ENCODE measurements around the gene NEUROG3. TPM values are rescaled to one million over a fixed set of nuclear protein-coding genes. Genes with fewer than 3 reads are reported as not detected.

Gene NEUROG3
- total RNA-seq, 1 experiment from 2014 or later = not detected

DNA sequence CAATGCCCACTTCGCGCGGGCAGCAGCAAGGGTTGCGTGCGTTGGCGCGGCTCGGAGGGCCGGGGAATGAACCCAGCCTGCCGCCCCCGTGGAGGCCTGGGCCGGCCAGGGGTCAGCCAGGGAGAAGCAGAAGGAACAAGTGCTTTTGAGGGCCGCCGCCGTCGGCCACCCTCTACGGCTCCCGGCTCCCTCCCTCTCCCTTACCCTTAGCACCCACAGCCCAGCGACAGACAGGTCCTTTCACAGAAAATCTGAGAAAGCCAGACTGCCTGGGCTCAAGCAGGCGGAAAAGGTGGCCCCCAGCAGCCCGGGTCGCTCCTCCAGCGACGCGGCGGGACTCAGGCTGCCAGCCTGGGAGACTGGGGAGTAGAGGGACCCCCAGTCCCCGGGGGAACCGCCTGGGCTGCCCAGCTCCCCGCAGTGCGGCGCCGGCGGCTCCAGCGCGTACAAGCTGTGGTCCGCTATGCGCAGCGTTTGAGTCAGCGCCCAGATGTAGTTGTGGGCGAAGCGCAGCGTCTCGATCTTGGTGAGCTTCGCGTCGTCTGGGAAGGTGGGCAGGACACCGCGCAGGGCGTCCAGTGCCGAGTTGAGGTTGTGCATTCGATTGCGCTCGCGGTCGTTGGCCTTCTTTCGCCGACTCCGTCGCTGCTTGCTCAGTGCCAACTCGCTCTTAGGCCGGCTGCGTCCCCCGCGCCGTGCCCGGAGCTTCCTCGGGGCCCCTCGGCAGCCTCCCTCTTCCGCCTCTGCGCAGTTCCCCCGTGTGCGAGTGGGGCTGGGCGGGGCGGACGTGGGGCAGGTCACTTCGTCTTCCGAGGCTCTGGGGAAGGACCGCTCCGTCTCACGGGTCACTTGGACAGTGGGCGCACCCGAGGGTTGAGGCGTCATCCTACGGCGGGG, 815 bp downstream of the NEUROG3 start:
- H3K27me3 ChIP-seq (ENCODE audit: control insufficient read depth, insufficient read depth, low read length) = peaks cover 90% of the 10 kb centered on the region
- no TSS peak for BruUV-seq (replicated peaks)
- intact Hi-C loops (cut with micrococcal nuclease; ENCODE audit: unreplicated experiment) = no loop called here
- TF ChIP-seq, protein P1, sequence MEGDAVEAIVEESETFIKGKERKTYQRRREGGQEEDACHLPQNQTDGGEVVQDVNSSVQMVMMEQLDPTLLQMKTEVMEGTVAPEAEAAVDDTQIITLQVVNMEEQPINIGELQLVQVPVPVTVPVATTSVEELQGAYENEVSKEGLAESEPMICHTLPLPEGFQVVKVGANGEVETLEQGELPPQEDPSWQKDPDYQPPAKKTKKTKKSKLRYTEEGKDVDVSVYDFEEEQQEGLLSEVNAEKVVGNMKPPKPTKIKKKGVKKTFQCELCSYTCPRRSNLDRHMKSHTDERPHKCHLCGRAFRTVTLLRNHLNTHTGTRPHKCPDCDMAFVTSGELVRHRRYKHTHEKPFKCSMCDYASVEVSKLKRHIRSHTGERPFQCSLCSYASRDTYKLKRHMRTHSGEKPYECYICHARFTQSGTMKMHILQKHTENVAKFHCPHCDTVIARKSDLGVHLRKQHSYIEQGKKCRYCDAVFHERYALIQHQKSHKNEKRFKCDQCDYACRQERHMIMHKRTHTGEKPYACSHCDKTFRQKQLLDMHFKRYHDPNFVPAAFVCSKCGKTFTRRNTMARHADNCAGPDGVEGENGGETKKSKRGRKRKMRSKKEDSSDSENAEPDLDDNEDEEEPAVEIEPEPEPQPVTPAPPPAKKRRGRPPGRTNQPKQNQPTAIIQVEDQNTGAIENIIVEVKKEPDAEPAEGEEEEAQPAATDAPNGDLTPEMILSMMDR (IDR thresholded peaks at IDR 0.05) = no peak
- TF ChIP-seq REST (IDR thresholded peaks at IDR 0.05; ENCODE audit: insufficient read depth in 1 of 2, low read depth in 2 of 2, low read length in 1 of 2) (no peak), POLR2AphosphoS5 (IDR thresholded peaks at IDR 0.05; ENCODE audit: low read depth, low read length) (no peak), SIN3A (IDR thresholded peaks at IDR 0.05; ENCODE audit: borderline replicate concordance, insufficient read depth, low read depth, low read length) (no peak), TCF7L2 (IDR thresholded peaks at IDR 0.05; ENCODE audit: low read depth, low read length) (no peak)
- ChIA-PET POLR2A (no interaction called here), CTCF (interaction anchor here (0.5 kb wide), 1 partner anchor 36 kb away, joined by 9 read pairs; no protein-coding TSS in a partner anchor)
- in situ Hi-C loops (cut with HindIII; ENCODE audit: low pct_unique_long_range_greater_than_20kb, low sequenced_read_pairs) = no loop called here
- H3K27ac ChIP-seq (ENCODE audit: low read length) = no peak overlapping the region
- H3K4me3 ChIP-seq (ENCODE audit: low read depth in 2 of 2, low read length in 2 of 2) = peak overlapping the region; percentile 16 to 51
- H3K36me3 ChIP-seq (ENCODE audit: control insufficient read depth, insufficient read depth, low read length) = no peaks in the 10 kb centered on the region
- peaks cover 25% of the 10 kb centered on the region for H3K4me1 ChIP-seq (ENCODE audit: control insufficient read depth, insufficient read depth, low read length)
- H3K9me3 ChIP-seq (ENCODE audit: control insufficient read depth, insufficient read depth, low read depth, low read length) = no peaks in the 10 kb centered on the region
- ATAC-seq = peak; percentile 35; the same call in 1 of the 2 replicates
- DNase-seq (ENCODE audit: low read depth, low spot score) = no peak

DNA sequence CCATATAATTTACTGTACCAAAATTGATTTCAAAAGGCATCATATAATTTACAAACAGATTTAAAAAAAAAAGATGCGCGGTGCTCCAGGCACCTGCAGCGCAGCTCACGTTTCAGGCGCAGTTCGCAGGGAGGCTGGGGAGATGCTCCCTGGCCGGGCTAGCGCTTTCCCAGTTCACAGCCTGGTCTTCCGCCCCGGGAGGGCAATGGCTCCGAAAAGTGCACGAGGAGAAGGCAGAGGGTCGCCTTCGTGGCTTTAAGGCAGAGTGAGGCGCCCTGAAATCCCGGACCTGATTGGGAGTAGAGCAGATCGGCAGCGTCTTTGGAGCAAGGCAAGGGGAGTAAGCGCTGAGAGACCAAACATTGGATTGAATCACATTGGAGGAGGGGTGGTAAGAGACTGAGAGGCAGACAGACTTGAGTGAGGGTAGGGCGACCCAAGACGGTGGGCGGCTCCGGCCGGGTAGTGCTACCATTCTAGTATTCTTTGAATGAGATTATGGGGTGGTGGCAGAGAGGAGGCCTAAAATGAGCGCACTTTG, 1.5 kb downstream of the NEUROG3 start:
- H3K36me3 ChIP-seq (ENCODE audit: control insufficient read depth, insufficient read depth, low read length) = no peaks in the 10 kb centered on the region
- ATAC-seq (no peak), DNase-seq (ENCODE audit: low read depth, low spot score) (no peak)
- H3K9me3 ChIP-seq (ENCODE audit: control insufficient read depth, insufficient read depth, low read depth, low read length) = no peaks in the 10 kb centered on the region
- H3K4me1 ChIP-seq (ENCODE audit: control insufficient read depth, insufficient read depth, low read length) = peaks cover 25% of the 10 kb centered on the region
- no peak overlapping the region for H3K27ac ChIP-seq (ENCODE audit: low read length)
- POLR2A ChIA-PET = interaction anchor here (0.7 kb wide), 1 partner anchor 16 kb away, joined by 6 read pairs; no protein-coding TSS in a partner anchor
- CTCF ChIA-PET = interaction anchor here (0.5 to 1.0 kb wide), 2 partner anchors 12 to 35 kb away, joined by 6 to 9 read pairs; no protein-coding TSS in a partner anchor
- no peak overlapping the region for H3K4me3 ChIP-seq (ENCODE audit: low read depth in 2 of 2, low read length in 2 of 2)
- peaks cover 88% of the 10 kb centered on the region for H3K27me3 ChIP-seq (ENCODE audit: control insufficient read depth, insufficient read depth, low read length)
- in situ Hi-C loops (cut with HindIII; ENCODE audit: low pct_unique_long_range_greater_than_20kb, low sequenced_read_pairs) = no loop called here
- TF ChIP-seq SIN3A (IDR thresholded peaks at IDR 0.05; ENCODE audit: borderline replicate concordance, insufficient read depth, low read depth, low read length) (no peak), REST (IDR thresholded peaks at IDR 0.05; ENCODE audit: insufficient read depth in 1 of 2, low read depth in 2 of 2, low read length in 1 of 2) (no peak), POLR2AphosphoS5 (IDR thresholded peaks at IDR 0.05; ENCODE audit: low read depth, low read length) (no peak), TCF7L2 (IDR thresholded peaks at IDR 0.05; ENCODE audit: low read depth, low read length) (no peak)
- TF ChIP-seq, protein P1 (IDR thresholded peaks at IDR 0.05) = no peak
- intact Hi-C loops (cut with micrococcal nuclease; ENCODE audit: unreplicated experiment) = no loop called here
- no TSS peak for BruUV-seq (replicated peaks)

Data from Panc1 (cell line).